HG02588 (cell line): ENCODE results near the gene ESPNL.

ENCODE experiments used
- ATAC-seq: cut with Tn5 transposase; IDR thresholded peaks from one replicate; pipeline ENCODE4 v1.9.1; 2021; ENCODE audit warnings: mild to moderate bottlenecking, moderate library complexity; ENCODE audit not compliant: unreplicated experiment

Gene ESPNL

DNA sequence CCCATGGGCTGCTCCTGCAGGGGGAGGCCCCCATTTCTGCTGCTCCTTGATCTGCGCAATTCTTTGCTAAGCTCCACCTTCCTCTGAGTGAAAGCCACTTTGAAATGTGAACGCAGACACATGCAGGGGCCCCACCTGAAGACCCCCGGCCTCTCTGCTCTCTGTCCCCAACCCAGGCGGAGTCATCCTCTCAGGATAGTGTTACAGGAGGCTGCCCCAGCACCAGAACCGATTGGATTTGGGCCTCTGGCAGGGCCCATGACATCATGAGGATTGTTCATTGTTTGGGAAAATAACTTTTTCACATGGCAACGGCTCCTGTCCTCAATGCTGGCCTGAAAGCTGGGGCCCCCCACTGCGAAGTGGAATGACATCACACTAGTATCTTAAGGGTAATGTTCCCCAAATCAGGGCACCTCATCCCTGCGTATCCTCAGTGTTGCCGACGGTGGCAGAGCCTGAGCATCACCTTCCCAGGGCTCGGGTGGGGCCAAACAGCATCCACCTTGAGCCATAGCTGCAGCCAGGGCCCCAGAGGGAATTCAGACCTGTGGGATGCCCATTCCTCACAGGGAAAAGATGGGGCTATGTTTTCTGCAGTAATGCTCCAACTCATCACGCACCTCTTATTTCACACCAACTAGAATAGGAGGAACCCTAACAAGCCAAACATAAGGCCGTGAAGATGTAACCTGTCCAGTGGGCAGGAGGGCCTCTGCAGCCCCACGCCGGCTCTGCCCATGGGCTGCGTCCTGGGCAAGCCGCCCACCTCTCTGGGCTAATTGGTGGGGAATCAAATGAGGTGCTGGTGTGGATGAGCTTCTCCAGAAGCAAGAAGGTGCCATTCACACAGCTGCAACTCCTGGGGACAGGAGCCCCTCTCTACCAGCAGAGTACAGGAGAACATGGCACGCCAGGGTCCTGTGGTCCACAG, 55.9 kb downstream of the ESPNL start:
- no peak for ATAC-seq

DNA sequence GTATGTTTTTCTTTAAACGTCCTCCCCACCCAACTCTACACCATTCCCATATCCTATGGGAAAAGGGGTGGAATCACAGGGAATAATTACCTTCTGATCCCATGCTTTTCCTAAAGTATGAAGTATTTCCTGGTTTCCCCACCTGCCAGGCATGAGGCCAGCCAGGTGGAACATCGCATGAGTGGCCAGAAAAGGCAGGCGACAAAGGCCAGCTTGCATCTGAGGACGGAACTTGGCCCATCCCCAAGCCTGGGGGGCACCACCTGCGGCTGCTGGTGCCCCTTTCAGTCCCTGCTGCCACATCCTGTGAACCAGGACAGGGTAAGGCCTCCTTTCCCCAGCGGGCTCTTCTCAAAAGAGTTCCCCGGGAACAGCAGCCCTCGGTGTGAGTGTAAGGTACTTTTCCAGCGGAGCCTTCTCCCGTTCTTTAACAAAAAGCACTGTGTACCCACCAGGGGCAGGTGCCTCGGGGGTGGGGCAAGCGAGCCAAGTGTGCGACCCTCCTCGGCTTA, 57.4 kb downstream of the ESPNL start:
- ATAC-seq = no peak

DNA sequence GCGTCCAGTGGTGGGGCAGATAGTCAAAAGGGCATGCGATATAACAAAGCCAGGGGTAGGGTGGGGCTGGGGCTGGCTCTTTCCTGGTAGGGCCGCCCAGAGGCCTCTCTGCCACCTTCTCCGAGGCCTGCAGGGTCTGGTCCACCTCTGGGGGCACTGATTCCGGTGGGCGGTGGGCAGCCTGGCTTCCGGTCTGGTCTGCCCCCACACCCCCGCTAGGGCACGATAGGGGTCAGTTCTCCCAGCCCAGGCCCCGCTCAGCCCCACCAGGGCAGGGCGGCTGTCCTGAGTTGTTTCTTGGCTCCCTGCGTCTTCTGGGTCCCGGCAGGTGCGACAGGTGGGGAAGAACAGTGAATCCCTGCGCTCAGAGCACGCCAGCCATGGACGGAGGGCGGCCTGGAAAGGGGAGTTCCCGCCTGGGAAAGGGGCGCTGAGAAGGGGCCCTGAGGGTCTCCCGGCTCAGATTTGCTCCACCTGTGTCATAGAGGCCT, 57.9 kb downstream of the ESPNL start:
- no peak for ATAC-seq

DNA sequence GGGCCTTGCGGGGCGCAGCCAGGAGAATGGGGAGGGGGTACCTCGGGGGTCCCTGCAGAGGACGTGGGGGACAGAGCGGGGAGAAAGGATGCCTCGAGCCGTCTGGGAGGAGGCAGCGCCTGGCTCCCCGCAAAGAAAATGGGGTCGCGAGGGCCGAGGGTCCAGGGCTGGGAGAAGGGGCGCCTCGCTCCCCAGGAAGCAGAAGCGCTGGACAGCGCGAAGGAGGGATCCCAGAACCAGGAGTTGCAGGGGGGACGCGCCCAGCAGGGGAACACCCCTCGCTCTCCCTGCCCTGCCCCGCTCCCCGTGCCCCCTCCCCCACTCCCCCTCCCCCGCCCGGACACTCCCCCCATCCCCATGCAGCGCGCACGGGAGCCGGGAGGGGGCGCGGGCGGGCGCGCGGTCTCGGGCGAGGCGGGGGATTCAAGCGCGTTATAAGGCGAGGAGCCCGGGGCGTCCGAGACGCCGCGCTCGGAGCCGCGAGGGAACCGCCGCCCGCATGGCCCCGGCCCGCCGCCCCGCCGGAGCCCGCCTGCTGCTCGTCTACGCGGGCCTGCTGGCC, 58.5 kb downstream of the ESPNL start, which contains the start of gene ERFE:
Gene ERFE (plus strand): TSS at position 462 of the 562 bp plus-strand sequence. CDS start 38 bp downstream, at position 500.
- ATAC-seq = no peak

DNA sequence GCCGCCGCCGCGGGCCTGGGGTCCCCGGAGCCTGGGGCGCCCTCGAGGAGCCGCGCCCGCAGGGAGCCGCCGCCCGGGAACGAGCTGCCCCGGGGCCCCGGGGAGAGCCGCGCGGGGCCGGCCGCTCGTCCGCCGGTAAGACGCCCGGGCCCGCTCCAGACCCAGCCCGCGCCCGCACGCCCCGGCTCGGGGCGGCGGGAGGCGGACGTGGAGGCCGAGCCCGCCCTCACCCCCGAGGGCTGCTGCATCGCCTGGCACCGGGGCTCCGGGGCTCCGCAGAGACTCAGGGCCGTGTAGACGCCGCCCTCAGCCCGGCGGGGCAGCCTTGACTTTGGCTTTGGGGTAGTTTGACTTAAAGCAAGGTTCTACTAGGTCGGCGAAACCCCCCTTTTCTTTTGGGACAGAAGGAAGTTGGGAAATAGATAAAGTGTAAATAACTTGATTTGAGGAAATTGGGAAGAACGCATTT, 59.0 kb downstream of the ESPNL start:
- ATAC-seq = no peak

DNA sequence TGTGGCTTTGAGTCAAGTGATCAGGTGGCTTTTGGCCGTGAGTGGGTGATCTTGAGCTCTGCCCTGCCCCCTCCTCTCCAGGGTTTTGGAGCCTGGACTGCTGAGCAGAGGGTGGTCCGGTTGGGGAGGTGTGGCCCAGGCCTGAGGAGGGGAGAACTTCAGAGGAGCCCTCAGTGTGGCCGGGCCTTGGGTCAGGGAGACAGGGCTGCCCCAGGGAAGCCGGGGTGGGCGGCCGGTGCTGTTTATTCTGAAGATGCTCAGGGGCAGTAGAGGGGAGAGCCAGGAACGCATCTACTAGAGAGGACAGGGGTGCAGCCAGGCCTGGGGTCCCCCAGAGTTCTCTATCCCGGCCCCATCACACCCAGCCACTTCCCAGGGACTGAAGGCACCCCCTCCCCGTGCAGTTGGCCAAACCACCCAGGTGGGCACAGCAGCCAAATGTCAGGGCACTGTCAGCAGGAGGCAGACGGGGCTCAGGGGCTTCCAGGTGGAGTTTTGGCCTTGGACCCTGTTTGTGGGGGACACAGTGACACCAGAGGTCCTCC, 59.6 kb downstream of the ESPNL start:
- ATAC-seq = no peak

DNA sequence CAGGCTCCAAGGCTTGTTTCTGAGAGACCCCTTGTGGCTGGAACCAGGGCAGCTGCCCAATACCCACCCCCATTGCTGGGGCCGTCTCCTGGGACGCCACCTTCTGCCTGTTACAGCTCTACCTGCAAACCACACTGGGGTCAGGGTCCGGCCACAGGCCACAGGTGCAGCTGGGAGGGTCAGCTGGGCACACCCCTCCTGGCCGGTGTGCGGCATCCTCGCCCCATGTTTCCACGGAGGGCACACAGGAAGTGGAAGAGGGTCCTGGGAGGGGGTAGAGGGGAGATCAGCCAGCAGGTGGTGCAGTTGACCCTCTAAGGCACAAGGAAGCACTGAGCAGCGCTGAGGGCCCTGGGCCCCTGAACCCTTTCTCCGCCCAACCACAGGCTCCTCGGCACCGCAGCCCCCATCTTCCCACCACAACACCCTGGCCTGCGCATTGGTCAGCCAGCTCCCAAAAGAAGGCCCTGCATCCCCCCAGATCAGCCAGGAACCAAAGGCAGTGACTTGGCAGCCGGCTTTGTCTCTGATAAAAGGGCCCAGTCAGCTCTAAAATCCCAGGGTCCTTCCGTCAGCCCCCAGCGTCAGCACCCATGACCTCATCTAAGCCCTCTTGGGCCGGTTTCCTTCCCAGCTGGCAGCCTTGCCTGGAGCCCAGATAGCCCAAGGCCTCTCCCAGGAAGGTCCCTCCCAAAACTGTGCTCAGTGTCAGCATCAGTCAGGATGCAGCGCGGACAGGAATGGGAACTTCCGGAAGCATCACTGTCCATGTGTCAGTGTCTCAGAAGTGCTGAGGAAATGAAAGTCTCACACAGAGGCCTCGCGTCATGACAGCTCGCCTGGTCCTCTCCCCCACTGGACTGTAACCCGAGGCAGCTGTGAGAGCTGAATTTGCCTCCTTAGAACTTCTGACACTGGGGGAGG, 60.3 kb downstream of the ESPNL start:
- no peak for ATAC-seq

DNA sequence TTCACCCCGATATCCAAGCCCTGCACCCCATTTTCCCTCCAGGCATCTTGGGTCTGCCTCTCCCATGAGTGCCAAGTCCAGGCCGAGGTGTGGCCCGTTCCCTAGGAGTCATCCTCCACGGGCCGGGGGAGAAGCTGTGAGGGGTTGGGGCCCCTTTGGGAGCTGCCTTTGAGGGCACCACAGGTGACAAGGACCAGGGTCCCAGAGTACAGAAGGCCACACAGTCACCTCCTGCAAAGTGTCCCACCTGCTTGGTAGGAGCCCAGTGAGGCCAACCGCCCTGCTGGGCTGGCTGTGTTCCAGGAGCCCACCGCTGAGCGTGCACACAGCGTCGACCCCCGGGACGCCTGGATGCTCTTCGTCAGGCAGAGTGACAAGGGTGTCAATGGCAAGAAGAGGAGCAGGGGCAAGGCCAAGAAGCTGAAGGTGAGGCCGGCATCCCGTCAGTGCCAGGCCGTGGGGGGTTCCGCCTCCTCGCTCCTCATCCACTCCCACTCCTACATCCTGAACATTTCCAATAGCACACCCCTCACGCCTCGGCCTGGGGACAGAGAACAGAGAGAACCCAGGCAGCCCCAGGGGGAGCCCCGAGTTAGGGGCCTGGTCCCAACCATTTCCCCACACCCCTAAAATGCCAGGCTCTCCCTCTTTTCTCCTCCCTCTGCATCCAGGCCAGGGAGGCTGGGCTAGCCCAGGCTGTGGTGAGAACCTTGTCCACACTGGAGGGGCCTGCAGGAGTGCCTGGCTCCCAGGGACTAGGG, 61.3 kb downstream of the ESPNL start:
- ATAC-seq = no peak

DNA sequence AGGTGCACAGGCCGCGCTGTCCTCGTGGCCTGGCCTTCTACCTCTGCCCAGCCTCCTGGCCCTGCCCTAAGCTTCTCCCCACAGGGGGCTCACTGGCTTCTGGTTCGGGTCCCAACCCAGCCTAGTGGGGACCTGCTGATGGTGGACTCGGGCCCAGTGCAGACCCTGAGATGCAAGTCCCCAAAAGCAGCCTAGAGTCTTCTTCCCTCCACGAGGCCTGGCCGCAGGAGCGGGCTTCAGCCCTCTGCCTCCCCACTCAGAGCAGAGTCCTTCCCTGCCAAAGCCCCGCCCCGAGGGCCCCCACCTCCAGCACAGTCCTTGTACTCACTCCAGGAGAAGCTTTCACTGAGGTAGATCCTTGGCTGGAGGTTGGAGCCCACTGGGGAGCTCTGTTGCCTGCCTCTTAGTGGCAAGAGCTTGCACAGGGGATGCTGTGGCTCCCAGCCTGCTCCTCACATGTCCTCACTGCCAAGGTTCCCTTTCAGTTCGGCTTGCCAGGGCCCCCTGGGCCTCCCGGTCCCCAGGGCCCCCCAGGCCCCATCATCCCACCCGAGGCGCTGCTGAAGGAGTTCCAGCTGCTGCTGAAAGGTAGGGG, 62.2 kb downstream of the ESPNL start:
- ATAC-seq = no peak

DNA sequence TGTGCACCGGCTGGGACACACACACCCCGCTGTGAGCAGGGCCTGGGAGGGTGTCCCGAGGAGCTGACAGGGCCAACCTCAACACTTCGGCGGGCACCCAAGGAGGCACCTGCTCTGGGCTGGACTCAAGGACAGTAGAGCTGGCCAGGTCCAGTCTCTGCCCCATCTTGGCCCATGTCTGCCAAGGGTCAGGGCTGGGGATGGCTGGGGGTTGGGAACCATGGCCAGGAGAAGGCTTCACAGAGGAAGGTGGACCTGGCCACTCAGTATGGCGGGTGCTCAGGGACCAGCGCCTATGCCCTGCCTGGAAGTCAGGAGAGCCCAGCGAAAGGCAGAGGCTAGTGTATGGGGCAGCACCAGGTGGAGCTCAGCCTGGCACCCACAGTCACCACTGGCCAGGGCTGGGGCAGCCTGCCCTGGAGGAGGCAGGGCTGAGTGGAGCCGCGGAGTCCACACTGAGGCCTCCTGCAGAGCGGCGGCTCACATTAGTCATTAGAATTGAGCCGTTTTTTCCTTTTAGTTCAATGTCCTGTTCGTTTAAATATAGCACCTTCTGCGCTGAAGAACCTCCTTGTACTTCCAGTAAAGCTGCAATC, 62.8 kb downstream of the ESPNL start:
- ATAC-seq = no peak

DNA sequence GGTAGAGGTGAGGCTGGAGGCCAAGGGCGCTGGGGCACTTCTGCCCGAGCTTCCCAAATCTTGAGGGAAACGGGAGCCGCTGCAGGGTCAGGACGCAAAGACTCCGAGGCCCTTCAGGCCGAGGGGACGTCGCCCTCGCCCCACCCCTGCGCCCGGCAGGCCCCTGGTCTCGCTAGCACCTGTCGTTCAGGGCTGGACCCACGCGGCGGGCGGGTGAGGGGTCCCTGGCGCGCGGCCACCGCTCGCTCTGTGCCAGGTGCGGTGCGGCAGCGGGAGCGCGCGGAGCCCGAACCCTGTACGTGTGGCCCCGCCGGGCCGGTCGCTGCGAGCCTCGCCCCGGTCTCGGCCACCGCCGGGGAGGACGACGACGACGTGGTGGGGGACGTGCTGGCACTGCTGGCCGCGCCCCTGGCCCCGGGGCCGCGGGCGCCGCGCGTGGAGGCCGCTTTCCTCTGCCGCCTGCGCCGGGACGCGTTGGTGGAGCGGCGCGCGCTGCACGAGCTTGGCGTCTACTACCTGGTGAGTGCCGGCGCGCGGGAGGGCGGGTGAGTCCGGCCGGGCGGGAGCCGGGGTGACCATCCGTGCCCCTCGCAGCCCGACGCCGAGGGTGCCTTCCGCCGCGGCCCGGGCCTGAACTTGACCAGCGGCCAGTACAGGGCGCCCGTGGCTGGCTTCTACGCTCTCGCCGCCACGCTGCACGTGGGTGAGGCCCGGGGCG, 63.5 kb downstream of the ESPNL start:
- no peak for ATAC-seq

DNA sequence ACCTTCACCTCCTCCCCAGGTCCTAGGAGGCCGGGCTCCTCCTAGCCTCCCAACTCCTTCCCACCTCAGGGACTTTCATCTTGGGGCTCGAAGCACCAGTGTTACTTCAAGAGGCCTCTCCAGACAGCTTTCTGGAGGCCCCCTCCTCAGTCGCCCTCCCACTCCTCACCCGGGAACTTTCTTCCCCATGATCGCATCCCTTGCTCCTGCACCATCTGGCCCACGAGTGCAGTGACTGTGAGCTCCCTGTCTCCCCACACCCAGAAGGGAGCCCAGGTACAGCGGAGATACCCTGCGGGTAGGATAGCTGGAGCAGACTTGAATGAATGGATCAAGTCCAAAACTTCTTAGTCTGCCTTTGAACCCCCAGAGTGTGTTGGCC, 64.8 kb downstream of the ESPNL start:
- no peak for ATAC-seq

DNA sequence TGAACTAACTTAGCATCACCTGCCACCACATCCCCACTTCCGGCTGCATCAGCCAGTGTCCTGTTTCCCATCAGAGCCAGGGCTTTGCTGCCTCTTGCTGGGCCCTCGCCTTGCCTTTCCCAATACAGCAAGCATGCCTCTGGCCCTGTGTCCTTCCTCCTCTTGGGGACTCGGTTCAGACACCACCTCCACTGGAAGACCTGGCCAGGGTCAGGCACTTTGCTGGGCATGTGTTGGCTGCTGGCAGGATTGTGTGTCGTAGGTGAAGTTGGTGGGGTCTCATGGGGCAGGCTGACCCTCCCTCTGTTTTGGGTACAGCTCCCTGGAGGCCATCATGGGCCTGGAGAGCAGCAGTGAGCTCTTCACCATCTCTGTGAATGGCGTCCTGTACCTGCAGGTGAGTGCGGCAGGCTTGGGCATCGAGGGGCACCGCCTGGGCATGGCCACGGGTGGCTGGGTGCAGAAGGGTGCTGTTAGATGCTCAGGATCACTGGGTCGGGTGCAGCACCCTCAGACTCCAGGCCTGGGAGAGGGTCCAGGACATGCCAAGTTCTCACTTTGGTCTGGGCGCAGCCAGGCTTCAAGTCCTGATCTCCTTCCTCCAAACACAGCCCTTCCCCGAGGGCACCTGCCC, 65.3 kb downstream of the ESPNL start:
- no peak for ATAC-seq

DNA sequence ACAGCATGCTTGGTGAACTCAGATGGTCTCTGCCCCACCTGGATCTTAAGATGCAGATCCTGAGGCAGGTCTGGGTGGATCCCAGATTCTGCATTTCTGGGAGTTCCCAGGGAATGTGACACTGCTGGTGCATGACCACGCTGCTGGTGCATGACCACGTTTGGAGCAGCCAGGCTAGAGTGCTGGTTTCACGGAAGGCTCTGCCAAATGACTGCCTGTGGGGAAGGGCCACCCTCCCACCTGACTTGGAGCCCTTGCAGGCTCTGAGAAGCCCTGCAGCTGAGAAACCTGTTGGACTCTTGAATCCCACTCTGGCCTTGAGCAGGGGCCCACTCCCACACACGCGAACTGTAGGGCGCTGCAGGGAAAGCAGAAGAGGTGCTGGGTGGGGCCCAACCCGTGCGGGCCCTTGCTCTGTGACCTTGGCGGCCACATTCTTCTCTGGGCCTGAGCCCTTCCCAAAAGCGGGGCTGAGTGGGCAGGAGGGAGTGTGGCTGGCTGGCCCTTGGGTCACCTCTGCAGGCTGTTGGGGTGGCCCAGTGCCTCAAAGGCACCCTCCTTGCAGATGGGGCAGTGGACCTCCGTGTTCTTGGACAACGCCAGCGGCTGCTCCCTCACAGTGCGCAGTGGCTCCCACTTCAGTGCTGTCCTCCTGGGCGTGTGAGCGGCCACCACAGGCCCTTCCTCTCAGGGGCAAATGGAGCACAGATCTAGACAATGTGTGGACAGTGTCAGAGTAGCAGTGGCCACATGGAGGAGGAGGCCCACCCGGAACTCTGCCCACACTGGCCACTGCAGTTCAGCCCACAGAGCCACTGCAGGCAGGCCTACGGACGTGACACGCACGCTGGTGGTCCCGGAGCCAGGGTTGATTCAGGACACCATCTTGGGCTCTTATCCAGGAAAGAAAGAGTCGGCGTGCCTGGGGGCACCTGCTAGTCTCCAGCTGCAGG, 66.5 kb downstream of the ESPNL start:
- ATAC-seq = no peak

DNA sequence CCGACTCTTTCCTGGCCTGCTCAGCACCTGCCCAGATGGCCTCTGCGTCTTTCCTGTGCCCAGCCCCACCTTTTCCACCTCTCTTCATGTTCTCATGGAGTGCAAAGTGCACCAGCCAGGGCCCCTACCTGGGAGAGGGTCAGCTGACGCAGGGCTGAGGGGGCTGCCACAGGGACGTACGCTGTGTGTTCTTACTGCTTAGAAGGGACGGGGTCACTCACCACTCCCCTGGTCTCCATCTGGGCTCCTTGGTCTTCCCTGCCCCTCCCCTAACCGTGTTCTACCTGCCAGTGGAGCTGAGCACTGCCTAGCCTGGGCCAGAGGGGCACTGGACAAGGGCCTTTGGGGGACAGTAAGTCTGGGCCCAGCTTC, 67.2 kb downstream of the ESPNL start:
- ATAC-seq = no peak

DNA sequence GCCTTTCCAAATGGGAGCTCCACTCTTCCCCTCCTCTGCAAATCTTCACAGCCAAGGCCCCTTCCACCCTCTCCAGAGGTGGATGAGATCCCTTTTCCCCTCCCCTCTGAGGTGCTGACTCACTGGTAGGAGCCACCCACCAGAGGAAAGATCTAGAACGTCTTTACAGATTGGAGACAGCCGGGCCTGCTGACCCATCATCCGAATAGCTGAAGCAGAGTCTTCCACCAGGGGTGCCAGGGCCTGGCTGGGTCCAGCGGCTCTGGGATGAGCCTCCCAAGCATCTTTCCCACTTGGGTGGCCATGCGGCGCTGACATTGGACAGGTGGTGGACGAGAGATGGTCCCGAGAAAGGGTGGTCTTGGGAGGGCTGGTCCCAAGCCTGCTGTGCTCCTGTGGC, 67.6 kb downstream of the ESPNL start:
- no peak for ATAC-seq
